HG03039 (cell line): ENCODE measurements around the gene C1orf116.
A peak's percentile ranks its signal among the peaks of the same experiment; 100 is the strongest.

Experiments
- ATAC-seq: cut with Tn5 transposase; IDR thresholded peaks from one replicate; pipeline ENCODE4 v1.9.1; 2021; ENCODE audit warnings: mild to moderate bottlenecking, moderate library complexity; ENCODE audit not compliant: unreplicated experiment

Gene C1orf116

DNA sequence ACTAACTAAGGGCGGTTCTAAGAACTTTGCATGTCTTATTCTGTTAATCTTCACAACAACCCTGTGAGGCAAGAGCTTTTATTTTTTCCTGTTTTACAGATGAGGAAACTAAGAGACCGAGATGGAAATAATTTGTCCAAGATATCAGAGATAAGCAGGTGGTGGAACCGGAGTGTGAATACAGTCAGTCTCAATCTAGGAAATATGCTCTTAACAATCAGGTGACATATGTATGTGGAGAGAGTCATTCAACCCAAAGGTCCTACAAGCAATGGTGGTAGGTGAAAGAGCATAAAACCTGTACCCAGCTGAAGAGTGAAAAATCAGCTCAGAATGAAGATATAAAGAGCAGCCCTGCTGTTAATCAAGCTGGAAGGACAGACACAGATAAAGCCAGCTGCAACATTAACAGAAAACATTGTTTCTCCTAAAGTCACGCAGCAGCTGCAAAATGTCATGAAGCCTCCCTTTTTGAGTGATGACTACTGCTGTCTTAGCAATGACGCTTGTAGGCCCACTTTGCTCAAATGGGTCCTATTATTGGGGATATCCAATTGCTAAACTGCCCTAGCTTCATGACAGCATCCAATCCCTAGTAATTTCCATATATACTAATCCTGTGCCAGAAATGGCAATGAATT lies 31.8 kb downstream of the C1orf116 start:
- ATAC-seq: no peak

DNA sequence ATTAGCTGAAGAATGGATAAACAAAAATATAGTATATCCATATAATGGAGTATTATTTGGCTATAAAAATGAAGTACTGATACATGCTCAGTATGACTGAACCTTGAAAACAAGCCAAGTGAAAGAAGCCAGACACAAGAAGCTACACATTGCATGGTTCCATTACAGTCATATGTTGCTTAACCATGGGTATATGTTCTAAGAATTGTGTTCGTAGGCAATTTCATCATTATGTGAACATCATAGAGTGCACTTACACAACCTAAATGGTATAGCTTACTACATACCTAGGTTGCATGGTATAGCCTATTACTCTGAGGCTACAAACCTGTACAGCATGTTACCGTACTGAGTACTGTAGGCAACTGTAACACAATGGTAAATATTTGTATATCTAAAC lies 33.7 kb downstream of the C1orf116 start:
- ATAC-seq: no peak

DNA sequence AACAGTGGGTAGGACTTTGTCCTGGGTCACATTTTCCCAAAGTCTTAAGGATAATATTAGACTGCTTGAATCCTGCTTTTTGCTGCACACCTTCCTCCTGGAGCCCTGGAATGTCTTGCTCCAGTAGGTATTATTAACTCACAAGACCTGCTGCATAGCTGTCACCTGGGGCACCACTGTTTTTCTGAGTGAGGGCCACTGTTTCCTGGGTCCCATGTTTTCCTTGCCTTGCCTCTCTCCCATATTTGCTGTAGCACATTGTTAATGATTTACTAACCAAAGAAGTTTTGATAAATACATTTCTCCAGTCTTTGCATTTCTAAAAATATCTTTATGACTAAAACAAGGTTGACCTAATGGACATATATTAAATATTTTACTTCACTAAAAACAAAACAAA lies 39.8 kb downstream of the C1orf116 start:
- no peak for ATAC-seq

DNA sequence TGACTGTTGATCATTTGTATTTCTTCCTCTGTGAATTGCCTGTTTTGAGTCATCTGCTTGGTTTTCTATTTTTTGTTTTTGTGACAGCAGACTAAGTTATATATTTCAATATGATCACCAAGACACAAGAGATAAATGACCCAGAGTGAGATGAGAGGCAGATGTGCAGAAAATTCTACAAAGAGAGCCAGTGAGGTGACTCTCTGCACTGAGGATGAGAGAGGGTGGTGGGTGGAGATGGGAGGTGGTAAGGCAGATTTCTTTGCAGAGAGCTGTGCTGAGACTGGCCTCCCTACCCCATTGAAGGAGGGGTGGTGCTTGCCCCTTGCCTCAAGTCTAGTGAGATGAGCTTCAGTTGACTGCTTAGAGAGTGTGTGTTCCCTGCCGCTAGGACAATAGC lies 44.7 kb downstream of the C1orf116 start:
- no peak for ATAC-seq

DNA sequence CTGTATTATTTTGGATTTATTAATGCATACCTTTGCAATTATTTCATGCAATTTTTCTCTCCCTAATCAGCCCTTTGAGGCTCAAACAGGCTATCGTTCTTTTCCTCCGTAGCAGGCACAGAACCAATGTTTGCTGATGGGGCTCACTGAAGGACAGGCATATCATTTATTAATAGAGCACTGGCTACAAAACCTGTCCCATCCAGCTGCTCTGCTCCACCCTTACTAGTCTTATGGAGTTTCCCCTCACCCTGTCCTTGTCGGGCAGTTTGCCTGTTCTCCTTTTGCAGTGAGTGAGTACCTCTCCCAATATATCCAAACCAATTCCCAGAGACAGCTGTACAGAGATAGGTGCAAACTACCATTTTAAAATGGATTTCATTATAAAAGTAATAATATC lies 45.7 kb downstream of the C1orf116 start:
- no peak for ATAC-seq

DNA sequence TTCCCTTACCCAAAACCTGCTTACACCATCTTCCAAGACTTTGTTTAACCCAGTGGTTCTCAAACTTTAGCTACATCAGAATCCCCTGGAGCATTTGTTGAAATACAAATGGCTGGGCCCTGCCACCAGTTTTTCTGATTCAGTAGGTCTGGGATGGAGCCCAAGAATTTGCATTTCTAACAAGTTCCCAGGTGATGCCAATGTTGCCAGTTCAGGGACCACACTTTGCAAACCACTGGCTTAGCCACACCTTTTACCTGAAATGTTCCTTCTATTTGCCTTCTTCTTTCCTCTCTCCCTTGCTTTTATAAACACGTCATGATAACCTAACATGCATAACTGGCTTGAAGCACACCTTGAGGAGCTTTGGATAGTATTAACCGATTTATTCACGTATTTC lies 46.2 kb downstream of the C1orf116 start:
- no peak for ATAC-seq

DNA sequence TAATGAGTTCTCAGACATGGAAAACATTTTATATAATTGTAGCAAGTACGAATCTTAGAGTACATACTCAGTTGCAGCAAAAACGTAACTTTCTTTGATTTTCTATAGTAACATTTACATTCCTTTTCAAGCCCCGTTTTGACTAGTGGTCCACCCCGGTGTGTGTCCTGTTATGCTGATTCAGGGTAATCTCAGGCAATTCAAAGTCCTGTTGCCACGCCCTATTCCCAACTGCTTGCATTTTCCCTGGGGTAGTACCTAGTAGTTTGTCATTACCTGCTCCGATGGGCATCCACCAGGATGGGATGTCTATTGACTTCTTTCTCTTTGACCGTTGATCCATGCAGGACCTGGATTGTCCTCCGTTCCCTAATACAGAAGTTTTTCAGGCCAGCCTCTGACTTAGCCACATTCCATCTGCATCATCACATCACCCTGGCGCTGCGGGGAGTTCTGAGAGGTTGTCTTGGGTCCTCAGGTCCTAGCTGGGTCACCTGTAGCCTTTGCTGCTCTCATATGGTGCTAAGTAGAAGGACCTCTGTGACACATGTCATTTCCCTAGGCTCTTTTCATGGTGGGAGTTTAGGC lies 47.3 kb downstream of the C1orf116 start:
- no peak for ATAC-seq

DNA sequence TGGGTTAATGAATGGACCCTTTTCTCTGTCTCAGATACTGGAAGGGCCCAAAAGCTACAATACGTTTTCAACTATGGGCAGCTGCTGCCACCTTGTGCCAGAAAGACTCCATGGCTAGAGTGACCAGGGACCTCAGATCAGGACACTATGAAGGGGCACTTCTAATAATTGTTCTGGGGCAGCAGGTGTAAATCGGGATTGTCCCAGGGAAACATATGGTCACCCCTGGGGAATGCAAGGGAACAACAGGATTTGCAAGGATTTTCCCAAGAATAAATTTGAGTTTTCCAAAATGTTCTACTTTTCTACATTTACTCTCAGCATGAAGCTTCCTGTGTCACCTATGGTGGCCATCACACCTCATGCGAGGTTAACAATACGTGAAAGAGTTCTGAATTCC lies 50.3 kb downstream of the C1orf116 start:
- ATAC-seq: peak; percentile 54

DNA sequence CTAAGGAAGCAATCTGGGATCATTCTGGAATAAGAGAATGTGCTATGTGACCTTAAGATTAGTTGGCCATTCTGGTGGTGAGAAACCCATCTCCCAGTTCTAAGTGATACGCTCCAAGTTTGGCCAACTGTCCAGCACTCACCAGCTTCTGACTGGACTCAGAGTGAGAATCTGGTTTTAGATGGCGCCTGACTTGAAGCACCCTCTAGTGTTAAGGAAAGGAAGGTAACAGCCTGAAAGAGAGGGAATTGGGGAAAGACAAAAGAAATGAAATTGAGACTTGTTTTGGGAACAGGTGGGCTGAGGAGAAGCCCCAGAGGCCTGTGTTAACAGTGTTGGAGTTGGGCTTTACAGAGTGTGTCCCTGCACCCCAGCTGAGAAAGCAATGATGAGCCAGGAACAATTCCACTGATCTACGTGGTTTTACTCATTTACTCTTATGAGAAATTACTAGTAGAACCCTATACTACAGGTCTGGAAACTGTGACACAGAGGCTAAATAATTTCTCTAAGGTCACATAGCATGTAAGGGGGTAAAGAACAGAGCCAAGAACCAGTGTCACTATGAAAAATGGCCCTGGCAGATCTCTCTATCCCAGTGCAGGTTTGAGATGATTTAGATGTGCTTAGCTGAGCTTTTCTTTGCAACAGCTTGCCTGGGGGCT lies 53.0 kb downstream of the C1orf116 start:
- ATAC-seq: no peak

DNA sequence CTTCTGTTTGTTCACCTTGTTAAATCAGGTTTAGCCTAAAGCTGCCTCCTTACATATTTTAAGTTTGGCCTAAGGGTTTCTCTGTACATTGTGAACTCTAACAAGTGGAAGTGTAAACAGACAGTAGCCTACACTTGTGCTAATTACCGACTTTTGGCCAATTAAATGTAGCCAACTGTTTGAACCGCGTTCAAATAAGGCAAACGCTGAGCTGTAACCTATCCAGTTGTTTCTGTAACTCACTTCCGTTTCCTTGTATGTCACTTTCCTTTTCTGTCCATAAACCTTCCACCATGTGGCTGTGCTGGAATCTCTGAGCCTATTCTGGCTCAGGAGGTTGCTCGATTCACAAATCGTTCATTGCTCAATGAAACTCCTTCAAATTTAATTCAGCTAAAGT lies 54.3 kb downstream of the C1orf116 start:
- no peak for ATAC-seq

DNA sequence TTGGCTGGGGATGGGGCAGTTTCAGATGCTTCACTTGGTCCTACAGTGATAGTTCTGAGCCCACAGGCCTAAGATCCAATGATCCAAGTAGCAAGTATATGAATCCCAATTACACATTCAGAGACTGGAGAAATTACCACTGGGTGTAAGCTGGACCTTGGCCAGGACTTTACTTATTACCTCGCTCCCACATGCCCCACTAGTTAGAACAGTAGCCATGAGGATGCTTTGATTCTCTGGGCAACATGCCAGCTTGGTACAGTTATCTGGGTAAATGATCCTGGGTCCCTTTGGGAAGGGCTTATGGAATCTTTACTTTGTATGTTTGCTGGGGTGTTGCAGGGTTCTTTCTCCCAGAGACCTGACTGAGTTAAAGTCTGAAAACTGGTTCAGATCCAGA lies 57.2 kb downstream of the C1orf116 start:
- no peak for ATAC-seq

DNA sequence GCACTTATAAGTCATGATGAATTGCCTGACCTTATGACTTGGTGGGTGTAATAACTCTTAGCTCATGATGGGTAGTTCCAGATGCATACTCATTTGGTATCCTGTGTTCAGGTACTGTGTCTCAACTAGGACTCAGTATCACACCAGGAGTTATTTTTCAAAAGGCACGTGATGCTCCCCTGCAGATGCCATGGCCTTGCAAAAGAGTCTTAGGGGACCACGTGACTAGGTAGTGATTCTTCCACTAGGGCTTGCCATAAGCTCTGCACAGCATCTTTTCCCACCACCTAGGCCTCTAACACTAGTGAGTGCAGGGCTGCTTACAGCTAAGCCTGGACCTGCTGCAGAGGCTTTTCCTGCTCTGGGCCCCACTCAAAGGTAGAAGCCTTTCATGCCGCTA lies 58.4 kb downstream of the C1orf116 start:
- no peak for ATAC-seq

DNA sequence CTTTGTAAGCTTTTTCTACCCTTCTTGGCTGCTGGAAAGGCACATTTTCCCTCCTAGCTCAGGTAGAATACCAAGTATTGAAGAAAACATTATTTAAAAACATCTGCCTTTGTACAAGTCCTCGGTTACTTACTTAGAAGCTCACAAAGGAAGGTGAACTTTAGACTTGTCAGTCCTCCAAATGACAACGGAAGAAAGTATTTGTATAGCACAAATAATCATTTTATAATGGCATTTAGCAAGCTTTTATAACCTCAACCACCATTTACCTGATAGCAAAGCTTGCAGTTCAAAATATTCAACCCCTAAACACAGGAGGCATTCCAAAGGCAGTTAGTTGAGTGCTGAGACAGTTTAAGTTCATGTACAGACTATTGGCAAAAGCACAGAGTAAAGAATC lies 59.8 kb downstream of the C1orf116 start:
- no peak for ATAC-seq

DNA sequence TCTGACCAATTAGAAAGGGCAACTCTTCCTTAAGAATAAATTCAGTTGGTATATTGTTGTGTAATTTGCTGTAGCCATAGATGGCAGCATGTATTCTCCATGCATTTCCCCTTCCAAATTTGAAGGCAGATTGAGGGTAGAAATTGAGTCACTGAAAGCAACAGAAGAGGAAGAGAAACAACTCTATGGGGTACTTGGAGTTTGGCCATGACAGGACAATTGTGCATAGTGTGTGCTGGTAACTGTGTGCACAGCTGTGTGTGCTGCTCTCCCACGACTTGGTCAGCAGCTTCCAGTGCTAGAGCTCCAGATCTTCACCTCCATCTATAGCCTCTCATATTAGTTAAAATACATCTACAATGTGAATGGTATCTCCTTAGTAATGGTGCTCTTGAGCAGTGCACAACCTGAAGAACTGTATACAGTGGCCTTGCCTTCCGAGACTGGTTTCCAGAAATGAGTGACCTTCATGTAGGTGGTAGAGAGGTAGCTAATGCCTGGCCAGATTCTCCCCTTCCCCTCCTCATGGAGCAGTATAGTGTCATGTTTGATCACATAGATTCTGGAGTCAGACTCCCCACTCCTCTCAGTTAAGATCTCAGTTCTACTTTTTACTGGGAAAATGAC lies 61.4 kb downstream of the C1orf116 start:
- peak; percentile 63 for ATAC-seq

DNA sequence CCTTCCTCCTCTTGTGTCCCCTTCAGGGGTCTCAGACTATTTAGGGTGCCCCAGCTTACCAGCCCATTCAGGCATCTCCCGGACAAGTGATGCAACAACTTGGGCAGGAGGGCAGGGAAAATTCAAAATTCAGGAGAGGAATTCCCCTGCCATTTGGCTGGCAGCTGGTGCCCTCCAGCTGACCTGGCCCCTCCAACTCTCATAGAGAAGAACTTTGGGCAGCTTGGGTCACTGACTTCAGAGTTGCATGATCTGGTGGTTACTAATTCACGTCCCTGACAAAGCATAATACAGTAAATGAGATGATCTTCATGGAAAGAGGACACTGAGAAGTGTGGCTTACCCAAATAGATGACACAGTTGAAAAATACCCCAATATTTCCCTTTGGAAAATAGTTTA lies 62.1 kb downstream of the C1orf116 start, which contains the start of gene FCAMR:
Gene FCAMR (minus strand): TSS at position 15 of the 400 bp plus-strand sequence. CDS start 335 bp downstream, outside the sequence.
- ATAC-seq: no peak

DNA sequence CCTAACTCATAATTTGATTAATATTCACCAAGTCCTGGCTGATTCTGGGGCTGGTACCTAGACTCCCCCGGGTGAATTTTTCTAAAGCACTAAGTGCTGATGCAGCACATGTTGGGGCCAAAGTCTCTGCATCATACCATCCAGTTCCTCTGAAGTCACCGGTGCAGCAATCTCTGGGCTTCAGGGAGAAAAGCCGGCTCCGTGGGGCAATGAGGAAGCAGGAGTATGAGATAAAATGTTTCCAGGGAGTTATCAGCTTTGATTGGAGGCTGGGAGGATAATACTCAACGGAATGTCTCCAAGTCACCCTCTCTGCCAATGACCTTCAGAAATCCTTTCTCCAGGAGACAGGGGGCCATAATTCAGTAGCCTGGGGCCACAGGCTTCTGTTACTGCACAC lies 63.5 kb downstream of the C1orf116 start:
- ATAC-seq: no peak
